ENCODE measurements around the gene SRD5A3.
A peak's percentile ranks its signal among the peaks of the same experiment; 100 is the strongest.

The SRD5A3 gene

DNA sequence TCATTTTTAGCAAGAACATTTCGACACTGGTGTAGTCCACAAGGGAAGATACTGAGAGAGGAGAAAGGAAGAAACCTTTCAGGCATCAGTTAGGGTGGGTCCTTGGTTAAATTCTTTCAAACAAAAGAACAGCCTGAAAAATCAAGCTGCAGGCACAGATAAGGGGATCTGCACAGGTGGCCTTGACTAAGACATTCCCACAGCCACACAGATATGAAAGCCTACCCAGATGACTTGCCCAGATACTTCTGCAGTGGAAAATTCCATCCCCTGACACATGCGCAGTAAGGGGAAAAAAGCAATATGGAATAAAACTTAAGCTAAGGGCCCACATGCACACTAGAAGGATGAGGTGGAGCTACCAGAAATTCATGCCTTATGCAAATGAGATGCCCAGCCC lies 40.8 kb downstream of the SRD5A3 start:
- no peak overlapping the region for H3K9ac ChIP-seq (ENCODE audit: low read depth in 1 of 2, low read length in 2 of 2)
- H3K27me3 ChIP-seq (ENCODE audit: control insufficient read depth in 2 of 2, insufficient read depth in 2 of 2, low read length in 2 of 2), result no peaks in the 10 kb centered on the region
- no peak overlapping the region for H3K4me3 ChIP-seq (ENCODE audit: low read length in 2 of 2)
- no peak overlapping the region for H3K27ac ChIP-seq (ENCODE audit: low read depth in 2 of 2, low read length in 2 of 2)
- no peaks in the 10 kb centered on the region for H3K4me1 ChIP-seq (ENCODE audit: control insufficient read depth in 2 of 2, insufficient read depth in 2 of 2, low read length in 2 of 2)
- no peaks in the 10 kb centered on the region for H3K9me3 ChIP-seq (ENCODE audit: control insufficient read depth in 2 of 2, low read length in 2 of 2)
- no peaks in the 10 kb centered on the region for H3K36me3 ChIP-seq (ENCODE audit: control insufficient read depth in 2 of 2, insufficient read depth in 2 of 2, low read length in 2 of 2)

DNA sequence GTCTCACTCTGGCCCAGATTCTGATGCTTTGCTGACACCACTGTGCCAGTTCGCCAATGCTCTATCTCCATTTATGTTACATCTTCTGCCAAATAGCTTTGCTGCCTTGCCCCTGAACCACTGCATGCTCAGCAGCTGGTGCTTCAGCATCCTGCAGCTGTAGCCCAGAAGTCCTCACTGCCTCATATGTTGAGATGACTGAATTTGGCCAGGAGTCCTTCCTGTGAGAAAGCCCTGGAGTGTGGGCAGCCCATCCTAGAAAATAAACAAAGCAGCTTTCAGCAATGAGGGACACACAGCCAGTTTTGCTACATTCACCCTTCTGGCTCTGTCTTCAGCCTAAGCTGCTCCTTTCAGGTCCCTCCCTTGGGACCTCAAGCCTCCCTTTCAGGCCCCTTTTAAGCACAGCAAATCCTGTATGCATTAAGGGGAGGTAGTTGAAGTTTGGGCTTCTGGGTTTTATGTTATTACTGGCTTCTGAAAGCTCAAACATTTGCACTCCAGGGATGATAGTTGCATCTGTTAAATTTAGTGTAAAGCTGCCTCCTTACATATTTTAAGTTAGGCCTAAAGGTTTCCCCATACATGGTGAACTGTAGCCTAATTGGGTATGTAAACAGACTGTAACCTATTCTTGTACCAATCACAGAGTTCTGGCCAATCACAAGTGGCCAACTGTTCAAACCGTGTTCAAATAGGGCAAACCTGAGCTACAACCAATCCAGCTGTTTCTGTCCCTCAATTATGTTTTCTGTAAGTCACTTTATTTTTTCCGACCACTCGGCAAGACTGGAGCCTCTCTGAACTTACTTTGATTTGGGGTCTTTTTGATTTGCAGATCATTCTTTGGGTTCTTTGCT lies 47.6 kb downstream of the SRD5A3 start:
- H3K9ac ChIP-seq (ENCODE audit: low read depth in 1 of 2, low read length in 2 of 2), result no peak overlapping the region

GRCh38 chr4:55395218-55395528 lies 49.1 kb downstream of the SRD5A3 start:
- Histone ChIP-seq H3K27ac (ENCODE audit: low read depth in 2 of 2, low read length in 2 of 2) (peak overlapping the region; percentile 97 to 98), H3K4me1 (ENCODE audit: control insufficient read depth in 2 of 2, insufficient read depth in 2 of 2, low read length in 2 of 2) (peaks cover 16 to 29% of the 10 kb centered on the region in 2 donors), H3K9me3 (ENCODE audit: control insufficient read depth in 2 of 2, low read length in 2 of 2) (no peaks in the 10 kb centered on the region), H3K9ac (ENCODE audit: low read depth in 1 of 2, low read length in 2 of 2) (peak overlapping the region; percentile 90 to 97), H3K4me3 (ENCODE audit: low read length in 2 of 2) (peak overlapping the region; percentile 80 to 96), H3K36me3 (ENCODE audit: control insufficient read depth in 2 of 2, insufficient read depth in 2 of 2, low read length in 2 of 2) (no peaks in the 10 kb centered on the region), H3K27me3 (ENCODE audit: control insufficient read depth in 2 of 2, insufficient read depth in 2 of 2, low read length in 2 of 2) (no peaks in the 10 kb centered on the region)

More for the DNA sequence above, 47.6 kb downstream of the SRD5A3 start:
- Histone ChIP-seq H3K36me3 (ENCODE audit: control insufficient read depth in 2 of 2, insufficient read depth in 2 of 2, low read length in 2 of 2) (no peaks in the 10 kb centered on the region), H3K9me3 (ENCODE audit: control insufficient read depth in 2 of 2, low read length in 2 of 2) (no peaks in the 10 kb centered on the region), H3K4me1 (ENCODE audit: control insufficient read depth in 2 of 2, insufficient read depth in 2 of 2, low read length in 2 of 2) (peaks cover 12 to 26% of the 10 kb centered on the region in 2 donors), H3K4me3 (ENCODE audit: low read length in 2 of 2) (no peak overlapping the region), H3K27me3 (ENCODE audit: control insufficient read depth in 2 of 2, insufficient read depth in 2 of 2, low read length in 2 of 2) (no peaks in the 10 kb centered on the region), H3K27ac (ENCODE audit: low read depth in 2 of 2, low read length in 2 of 2) (peak overlapping the region in 1 of 2 donors; percentile 21)

GRCh38 chr4:55395529-55396307 lies 49.7 kb downstream of the SRD5A3 start, which contains the start of gene TMEM165:
TMEM165 (plus strand) TSS chr4:55395957; CDS start chr4:55396190, 233 bp downstream.
- no peaks in the 10 kb centered on the region for H3K27me3 ChIP-seq (ENCODE audit: control insufficient read depth in 2 of 2, insufficient read depth in 2 of 2, low read length in 2 of 2)
- peaks cover 16 to 29% of the 10 kb centered on the region in 2 donors for H3K4me1 ChIP-seq (ENCODE audit: control insufficient read depth in 2 of 2, insufficient read depth in 2 of 2, low read length in 2 of 2)
- H3K4me3 ChIP-seq (ENCODE audit: low read length in 2 of 2), result peak within 1 kb of the TSS; percentile 80 to 96
- peak within 1 kb of the TSS; percentile 97 to 98 for H3K27ac ChIP-seq (ENCODE audit: low read depth in 2 of 2, low read length in 2 of 2)
- no peaks in the 10 kb centered on the region for H3K36me3 ChIP-seq (ENCODE audit: control insufficient read depth in 2 of 2, insufficient read depth in 2 of 2, low read length in 2 of 2)
- peak within 1 kb of the TSS; percentile 90 to 97 for H3K9ac ChIP-seq (ENCODE audit: low read depth in 1 of 2, low read length in 2 of 2)
- H3K9me3 ChIP-seq (ENCODE audit: control insufficient read depth in 2 of 2, low read length in 2 of 2), result no peaks in the 10 kb centered on the region

- no peaks in the 10 kb centered on the region for H3K9me3 ChIP-seq (ENCODE audit: control insufficient read depth in 2 of 2, low read length in 2 of 2)
- peak overlapping the region; percentile 80 to 96 for H3K4me3 ChIP-seq (ENCODE audit: low read length in 2 of 2)
- H3K4me1 ChIP-seq (ENCODE audit: control insufficient read depth in 2 of 2, insufficient read depth in 2 of 2, low read length in 2 of 2), result peaks cover 16 to 29% of the 10 kb centered on the region in 2 donors
- peak overlapping the region; percentile 90 to 97 for H3K9ac ChIP-seq (ENCODE audit: low read depth in 1 of 2, low read length in 2 of 2)
- peak overlapping the region; percentile 97 to 98 for H3K27ac ChIP-seq (ENCODE audit: low read depth in 2 of 2, low read length in 2 of 2)
- H3K27me3 ChIP-seq (ENCODE audit: control insufficient read depth in 2 of 2, insufficient read depth in 2 of 2, low read length in 2 of 2), result no peaks in the 10 kb centered on the region
- H3K36me3 ChIP-seq (ENCODE audit: control insufficient read depth in 2 of 2, insufficient read depth in 2 of 2, low read length in 2 of 2), result no peaks in the 10 kb centered on the region
These were observed 50.5 kb downstream of the SRD5A3 start for GRCh38 chr4:55396308-55397125.

GRCh38 chr4:55397126-55397436 lies 51.0 kb downstream of the SRD5A3 start:
- no peaks in the 10 kb centered on the region for H3K36me3 ChIP-seq (ENCODE audit: control insufficient read depth in 2 of 2, insufficient read depth in 2 of 2, low read length in 2 of 2)
- H3K9ac ChIP-seq (ENCODE audit: low read depth in 1 of 2, low read length in 2 of 2), result peak overlapping the region; percentile 90 to 97
- H3K4me1 ChIP-seq (ENCODE audit: control insufficient read depth in 2 of 2, insufficient read depth in 2 of 2, low read length in 2 of 2), result peaks cover 16 to 29% of the 10 kb centered on the region in 2 donors
- no peaks in the 10 kb centered on the region for H3K9me3 ChIP-seq (ENCODE audit: control insufficient read depth in 2 of 2, low read length in 2 of 2)
- peak overlapping the region; percentile 97 to 98 for H3K27ac ChIP-seq (ENCODE audit: low read depth in 2 of 2, low read length in 2 of 2)
- peak overlapping the region; percentile 80 to 96 for H3K4me3 ChIP-seq (ENCODE audit: low read length in 2 of 2)
- H3K27me3 ChIP-seq (ENCODE audit: control insufficient read depth in 2 of 2, insufficient read depth in 2 of 2, low read length in 2 of 2), result no peaks in the 10 kb centered on the region

GRCh38 chr4:55397520-55398321 lies 51.7 kb downstream of the SRD5A3 start:
- no peaks in the 10 kb centered on the region for H3K36me3 ChIP-seq (ENCODE audit: control insufficient read depth in 2 of 2, insufficient read depth in 2 of 2, low read length in 2 of 2)

GRCh38 chr4:55398461-55398860 lies 52.4 kb downstream of the SRD5A3 start:
- H3K27ac ChIP-seq (ENCODE audit: low read depth in 2 of 2, low read length in 2 of 2), result no peak overlapping the region
- H3K4me3 ChIP-seq (ENCODE audit: low read length in 2 of 2), result peak overlapping the region; percentile 36 to 96
- H3K9ac ChIP-seq (ENCODE audit: low read depth in 1 of 2, low read length in 2 of 2), result no peak overlapping the region
- no peaks in the 10 kb centered on the region for H3K27me3 ChIP-seq (ENCODE audit: control insufficient read depth in 2 of 2, insufficient read depth in 2 of 2, low read length in 2 of 2)
- H3K36me3 ChIP-seq (ENCODE audit: control insufficient read depth in 2 of 2, insufficient read depth in 2 of 2, low read length in 2 of 2), result peaks cover 0 to under 1% of the 10 kb centered on the region in 2 donors
- peaks cover 16 to 27% of the 10 kb centered on the region in 2 donors for H3K4me1 ChIP-seq (ENCODE audit: control insufficient read depth in 2 of 2, insufficient read depth in 2 of 2, low read length in 2 of 2)
- H3K9me3 ChIP-seq (ENCODE audit: control insufficient read depth in 2 of 2, low read length in 2 of 2), result no peaks in the 10 kb centered on the region

More at GRCh38 chr4:55397520-55398321, 51.7 kb downstream of the SRD5A3 start:
- Histone ChIP-seq H3K4me1 (ENCODE audit: control insufficient read depth in 2 of 2, insufficient read depth in 2 of 2, low read length in 2 of 2) (peaks cover 16 to 29% of the 10 kb centered on the region in 2 donors), H3K4me3 (ENCODE audit: low read length in 2 of 2) (peak overlapping the region; percentile 80 to 96), H3K27me3 (ENCODE audit: control insufficient read depth in 2 of 2, insufficient read depth in 2 of 2, low read length in 2 of 2) (no peaks in the 10 kb centered on the region), H3K9ac (ENCODE audit: low read depth in 1 of 2, low read length in 2 of 2) (peak overlapping the region; percentile 90 to 97), H3K27ac (ENCODE audit: low read depth in 2 of 2, low read length in 2 of 2) (peak overlapping the region; percentile 97 to 98), H3K9me3 (ENCODE audit: control insufficient read depth in 2 of 2, low read length in 2 of 2) (no peaks in the 10 kb centered on the region)

- Histone ChIP-seq H3K36me3 (ENCODE audit: control insufficient read depth in 2 of 2, insufficient read depth in 2 of 2, low read length in 2 of 2) (peaks cover 3 to 4% of the 10 kb centered on the region in 2 donors), H3K4me1 (ENCODE audit: control insufficient read depth in 2 of 2, insufficient read depth in 2 of 2, low read length in 2 of 2) (peaks cover 16 to 24% of the 10 kb centered on the region in 2 donors), H3K9ac (ENCODE audit: low read depth in 1 of 2, low read length in 2 of 2) (no peak overlapping the region), H3K4me3 (ENCODE audit: low read length in 2 of 2) (peak overlapping the region in 1 of 2 donors; percentile 96), H3K9me3 (ENCODE audit: control insufficient read depth in 2 of 2, low read length in 2 of 2) (no peaks in the 10 kb centered on the region), H3K27ac (ENCODE audit: low read depth in 2 of 2, low read length in 2 of 2) (no peak overlapping the region), H3K27me3 (ENCODE audit: control insufficient read depth in 2 of 2, insufficient read depth in 2 of 2, low read length in 2 of 2) (no peaks in the 10 kb centered on the region)
These were observed 52.9 kb downstream of the SRD5A3 start for GRCh38 chr4:55398966-55399365.
